ENCODE data around the gene CDK2AP2. TPM values are rescaled to one million over a fixed set of nuclear protein-coding genes. Genes with fewer than 3 reads are reported as not detected.

CDK2AP2 gene
- total RNA-seq, 1 donor: 9.7 TPM

- Histone ChIP-seq H3K4me1 (ENCODE audit: insufficient read depth, low read length) (peaks cover 59% of the 10 kb centered on the region), H3K27me3 (ENCODE audit: insufficient read depth, low read length) (no peaks in the 10 kb centered on the region), H3K9me3 (ENCODE audit: low read depth, low read length) (no peaks in the 10 kb centered on the region), H3K4me3 (ENCODE audit: low read length) (no peak overlapping the region)
Observed at GRCh38 chr11:67502328-67502979, 5.5 kb downstream of the CDK2AP2 start.

DNA sequence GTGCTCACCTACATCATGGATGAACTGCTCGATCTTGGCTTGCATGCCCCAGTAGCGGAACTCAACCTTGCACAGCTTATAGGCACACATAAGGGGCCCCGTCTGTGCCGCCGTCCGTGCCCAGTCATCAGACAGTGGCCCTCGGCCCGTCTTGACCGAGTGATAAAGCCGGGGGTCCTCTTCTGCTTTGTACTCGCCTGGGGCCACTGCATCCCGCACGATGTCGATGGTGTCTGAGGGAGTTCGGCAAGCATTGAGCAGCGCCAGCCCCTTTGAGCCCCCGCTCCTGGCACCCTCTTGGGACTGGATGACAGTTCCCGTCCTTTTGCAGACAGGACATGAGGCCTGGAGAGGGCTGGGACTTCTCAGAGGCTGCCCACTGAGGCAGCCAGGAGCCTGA, 6.1 kb downstream of the CDK2AP2 start:
- H3K4me3 ChIP-seq (ENCODE audit: low read length): no peak overlapping the region
- no peaks in the 10 kb centered on the region for H3K9me3 ChIP-seq (ENCODE audit: low read depth, low read length)
- no peaks in the 10 kb centered on the region for H3K27me3 ChIP-seq (ENCODE audit: insufficient read depth, low read length)
- H3K4me1 ChIP-seq (ENCODE audit: insufficient read depth, low read length): peaks cover 53% of the 10 kb centered on the region

DNA sequence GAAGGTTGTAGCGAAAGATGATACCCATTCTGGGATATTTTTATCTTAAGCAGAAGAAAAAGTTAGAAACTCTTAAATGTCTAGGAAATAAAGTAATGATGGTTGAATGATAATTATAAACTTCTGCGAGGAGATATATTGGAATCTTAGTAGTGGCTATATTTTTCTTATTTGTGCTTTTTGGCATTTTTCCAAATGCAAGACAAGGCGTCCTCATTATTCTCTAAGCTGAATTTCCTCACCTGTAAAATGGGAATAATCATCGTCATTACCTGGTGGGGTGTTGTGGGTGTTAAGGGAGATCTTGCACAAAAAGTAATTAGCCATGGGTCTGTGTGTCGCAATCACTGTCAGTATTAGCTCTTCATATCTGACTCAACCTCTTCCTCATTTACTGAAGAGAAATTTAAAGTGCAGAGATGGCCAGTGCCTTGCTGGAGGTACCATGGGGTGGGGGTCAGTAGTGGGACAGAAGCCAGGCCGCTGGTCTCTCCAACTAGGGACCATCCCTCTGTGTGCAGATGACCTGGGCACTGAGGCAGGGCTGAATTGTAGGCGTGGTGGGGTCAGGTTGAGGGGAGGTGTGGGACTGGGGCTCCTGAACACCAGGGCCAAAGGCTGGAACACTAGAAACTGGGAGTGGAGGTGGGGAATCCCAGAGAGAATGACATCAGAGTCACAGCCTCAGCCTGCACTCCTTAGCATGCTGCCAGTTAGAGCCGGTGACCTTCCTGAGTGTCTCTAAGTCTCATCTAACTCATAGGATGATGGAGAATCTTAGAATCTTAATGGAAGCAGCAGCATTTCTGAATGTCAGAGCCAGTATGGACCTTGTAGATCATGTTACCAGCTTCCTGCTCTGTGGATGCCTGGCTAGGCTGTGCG, 6.9 kb downstream of the CDK2AP2 start:
- H3K4me3 ChIP-seq (ENCODE audit: low read length): no peak overlapping the region
- no peaks in the 10 kb centered on the region for H3K27me3 ChIP-seq (ENCODE audit: insufficient read depth, low read length)
- no peaks in the 10 kb centered on the region for H3K9me3 ChIP-seq (ENCODE audit: low read depth, low read length)
- peaks cover 46% of the 10 kb centered on the region for H3K4me1 ChIP-seq (ENCODE audit: insufficient read depth, low read length)

GRCh38 chr11:67500484-67500821, 7.5 kb downstream of the CDK2AP2 start:
- H3K27me3 ChIP-seq (ENCODE audit: insufficient read depth, low read length): no peaks in the 10 kb centered on the region
- H3K4me3 ChIP-seq (ENCODE audit: low read length): no peak overlapping the region
- peaks cover 39% of the 10 kb centered on the region for H3K4me1 ChIP-seq (ENCODE audit: insufficient read depth, low read length)
- H3K9me3 ChIP-seq (ENCODE audit: low read depth, low read length): no peaks in the 10 kb centered on the region

DNA sequence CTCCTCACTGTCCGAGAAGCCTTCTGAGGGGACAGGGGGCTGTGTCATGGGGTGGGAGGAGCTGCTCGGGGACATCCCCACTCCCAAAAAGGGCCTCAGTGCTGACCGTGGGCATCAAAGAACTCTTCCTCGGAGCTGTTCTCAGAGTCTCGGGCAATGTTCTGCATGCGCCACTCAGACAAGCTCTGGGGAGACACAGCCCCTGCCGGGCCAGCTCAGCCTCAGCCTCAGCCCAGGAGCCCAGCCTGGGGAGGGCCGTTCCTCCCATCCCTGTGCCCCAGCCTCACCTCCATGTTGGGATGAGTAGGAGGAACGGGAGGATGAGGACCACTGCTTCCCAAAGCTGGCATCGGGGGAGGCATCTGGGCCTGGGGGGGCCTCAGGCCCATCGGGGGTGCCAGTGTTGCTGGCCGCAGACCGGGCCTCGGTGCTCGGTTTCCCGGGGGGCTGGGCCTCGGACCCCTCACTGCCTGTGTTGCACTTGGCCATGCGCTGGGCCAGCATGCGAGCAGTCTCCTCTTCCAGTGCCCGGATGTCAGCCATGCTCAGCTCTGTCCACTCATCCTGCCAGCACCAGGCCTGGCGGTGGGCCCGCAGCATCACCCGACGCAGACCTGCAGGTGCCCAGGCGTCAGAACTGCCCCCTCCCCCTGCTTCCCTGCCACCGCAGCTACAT, 8.0 kb downstream of the CDK2AP2 start:
- no peak overlapping the region for H3K4me3 ChIP-seq (ENCODE audit: low read length)
- no peaks in the 10 kb centered on the region for H3K27me3 ChIP-seq (ENCODE audit: insufficient read depth, low read length)
- H3K9me3 ChIP-seq (ENCODE audit: low read depth, low read length): no peaks in the 10 kb centered on the region
- H3K4me1 ChIP-seq (ENCODE audit: insufficient read depth, low read length): peaks cover 38% of the 10 kb centered on the region

DNA sequence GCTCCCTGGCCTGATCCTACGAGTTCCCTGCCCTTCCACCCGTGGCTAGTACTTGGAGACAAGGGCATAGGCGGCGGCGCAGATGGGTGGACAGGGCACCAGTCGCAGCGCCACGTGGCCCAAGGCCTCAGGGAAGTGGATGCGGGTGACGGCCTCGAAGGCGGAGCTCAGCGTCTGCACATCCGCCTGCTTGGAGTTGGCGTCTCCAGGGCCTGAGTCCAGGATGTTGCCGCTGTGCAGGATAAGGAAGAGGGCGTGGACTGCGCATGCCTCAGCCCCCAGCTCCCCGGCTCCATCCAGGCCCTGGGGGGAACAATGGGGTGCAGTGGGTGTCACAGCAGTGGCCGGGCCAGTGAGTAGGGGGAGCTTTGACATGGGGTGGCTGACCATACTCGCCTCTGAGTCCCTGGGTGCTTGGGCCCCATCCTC, 9.4 kb downstream of the CDK2AP2 start:
- no peaks in the 10 kb centered on the region for H3K27me3 ChIP-seq (ENCODE audit: insufficient read depth, low read length)
- no peaks in the 10 kb centered on the region for H3K9me3 ChIP-seq (ENCODE audit: low read depth, low read length)
- no peak overlapping the region for H3K4me3 ChIP-seq (ENCODE audit: low read length)
- H3K4me1 ChIP-seq (ENCODE audit: insufficient read depth, low read length): peaks cover 32% of the 10 kb centered on the region

GRCh38 chr11:67497656-67498291, 10.2 kb downstream of the CDK2AP2 start:
- H3K27me3 ChIP-seq (ENCODE audit: insufficient read depth, low read length): no peaks in the 10 kb centered on the region
- peaks cover 24% of the 10 kb centered on the region for H3K4me1 ChIP-seq (ENCODE audit: insufficient read depth, low read length)
- no peaks in the 10 kb centered on the region for H3K9me3 ChIP-seq (ENCODE audit: low read depth, low read length)
- H3K4me3 ChIP-seq (ENCODE audit: low read length): no peak overlapping the region

DNA sequence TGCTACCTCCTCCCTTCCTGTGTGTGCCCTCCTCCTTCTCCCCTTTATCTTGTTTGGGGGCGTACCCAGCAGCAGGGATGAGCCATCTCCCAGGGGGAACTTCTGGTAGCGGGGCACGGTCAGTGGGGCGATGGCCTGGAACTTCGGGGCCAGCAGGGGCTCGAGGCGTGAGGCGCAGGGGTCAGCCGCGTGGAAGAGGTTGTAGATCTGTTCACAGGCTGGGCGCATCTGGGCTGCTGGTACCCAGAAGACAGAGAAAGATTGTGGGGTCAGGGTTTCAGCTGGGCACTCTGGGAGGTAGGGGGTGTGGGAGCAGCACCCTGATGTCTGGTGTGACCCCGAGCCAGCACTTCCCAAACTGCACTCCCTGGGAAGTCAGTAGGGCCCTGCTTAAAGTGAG, 11.8 kb downstream of the CDK2AP2 start:
- no peaks in the 10 kb centered on the region for H3K9me3 ChIP-seq (ENCODE audit: low read depth, low read length)
- no peak overlapping the region for H3K4me3 ChIP-seq (ENCODE audit: low read length)
- H3K4me1 ChIP-seq (ENCODE audit: insufficient read depth, low read length): peaks cover 10% of the 10 kb centered on the region
- H3K27me3 ChIP-seq (ENCODE audit: insufficient read depth, low read length): no peaks in the 10 kb centered on the region

DNA sequence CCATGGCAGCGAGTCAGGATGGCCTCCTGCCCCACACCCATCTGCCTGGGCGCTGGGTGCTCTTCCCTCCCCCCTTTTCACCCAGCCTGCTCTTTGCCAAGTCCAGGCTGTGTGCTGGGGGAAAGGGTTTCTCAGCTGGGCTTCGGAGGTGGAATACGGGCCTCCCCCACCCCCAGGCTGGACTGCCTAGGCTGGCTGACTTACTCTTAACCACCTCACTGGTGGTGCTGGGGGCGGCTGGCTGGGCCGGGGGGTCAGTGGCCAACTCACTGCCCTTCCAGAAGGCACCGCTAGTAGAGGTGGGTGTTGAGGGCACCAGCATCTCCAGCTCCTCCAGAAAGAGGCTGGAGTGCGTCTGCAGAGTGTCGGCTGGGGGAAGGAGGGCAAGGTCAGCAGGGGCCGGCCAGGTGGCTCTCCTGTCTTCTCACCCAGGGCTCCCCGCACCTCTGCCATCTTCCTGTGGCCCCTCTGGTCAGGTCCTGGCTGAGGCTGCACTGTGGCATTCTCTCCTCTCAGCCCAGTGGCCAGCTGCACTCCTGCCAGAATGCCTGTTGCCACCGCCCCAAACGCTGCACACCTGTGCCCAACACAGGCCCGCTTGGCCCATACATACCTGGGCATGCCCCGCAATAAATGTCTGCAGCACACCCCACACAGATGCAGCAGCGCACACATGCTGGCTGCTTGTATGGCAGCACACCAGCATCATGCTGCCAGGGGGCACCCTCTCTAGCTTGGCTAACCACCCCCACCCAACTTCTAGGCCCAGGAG, 12.5 kb downstream of the CDK2AP2 start:
- H3K27me3 ChIP-seq (ENCODE audit: insufficient read depth, low read length): no peaks in the 10 kb centered on the region
- no peaks in the 10 kb centered on the region for H3K9me3 ChIP-seq (ENCODE audit: low read depth, low read length)
- H3K4me3 ChIP-seq (ENCODE audit: low read length): no peak overlapping the region
- H3K4me1 ChIP-seq (ENCODE audit: insufficient read depth, low read length): peaks cover 3% of the 10 kb centered on the region

DNA sequence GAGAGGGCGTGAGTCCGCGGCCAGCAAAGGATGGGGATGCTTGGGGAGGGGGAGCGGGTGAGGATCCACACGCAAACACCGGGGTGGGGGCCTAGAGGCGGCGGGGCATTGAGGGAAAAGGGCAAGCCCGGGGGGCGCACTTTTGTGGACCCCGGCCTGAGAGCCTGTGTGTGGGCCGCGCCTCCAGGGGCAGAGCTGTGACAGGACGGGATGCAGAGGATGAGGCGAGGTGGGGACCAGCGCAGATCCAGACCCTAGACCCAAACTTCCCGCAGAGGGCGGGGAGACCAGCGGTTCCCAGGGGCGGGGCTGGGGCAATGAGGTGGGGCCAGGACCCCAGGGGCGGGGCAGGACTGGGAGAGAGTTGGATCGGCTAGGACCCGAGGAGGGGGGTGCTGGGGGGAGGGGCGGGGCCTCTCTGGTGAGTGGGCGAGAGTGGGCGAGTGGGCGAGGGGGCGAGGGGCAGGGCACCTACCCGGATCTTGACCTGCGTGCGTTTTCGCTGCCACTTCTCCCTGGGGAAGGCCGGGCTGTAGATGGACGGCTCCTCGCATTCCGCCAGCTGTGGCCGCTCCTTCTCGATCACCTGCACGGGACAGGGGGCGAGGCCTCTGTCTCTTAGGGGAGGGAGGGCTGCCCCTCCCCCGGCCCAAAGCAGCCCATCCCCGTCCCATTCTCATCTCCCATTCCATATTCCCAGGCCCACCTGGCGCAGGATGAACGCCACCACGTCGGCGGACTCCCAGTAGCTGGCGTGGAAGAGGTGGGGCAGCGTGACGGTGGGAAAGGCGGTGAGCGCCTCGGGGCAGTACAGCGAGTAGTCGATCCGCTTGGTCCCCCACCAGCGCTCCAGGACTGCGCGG, 13.4 kb downstream of the CDK2AP2 start:
- no peaks in the 10 kb centered on the region for H3K9me3 ChIP-seq (ENCODE audit: low read depth, low read length)
- no peaks in the 10 kb centered on the region for H3K4me1 ChIP-seq (ENCODE audit: insufficient read depth, low read length)
- no peaks in the 10 kb centered on the region for H3K27me3 ChIP-seq (ENCODE audit: insufficient read depth, low read length)
- no peak overlapping the region for H3K4me3 ChIP-seq (ENCODE audit: low read length)

DNA sequence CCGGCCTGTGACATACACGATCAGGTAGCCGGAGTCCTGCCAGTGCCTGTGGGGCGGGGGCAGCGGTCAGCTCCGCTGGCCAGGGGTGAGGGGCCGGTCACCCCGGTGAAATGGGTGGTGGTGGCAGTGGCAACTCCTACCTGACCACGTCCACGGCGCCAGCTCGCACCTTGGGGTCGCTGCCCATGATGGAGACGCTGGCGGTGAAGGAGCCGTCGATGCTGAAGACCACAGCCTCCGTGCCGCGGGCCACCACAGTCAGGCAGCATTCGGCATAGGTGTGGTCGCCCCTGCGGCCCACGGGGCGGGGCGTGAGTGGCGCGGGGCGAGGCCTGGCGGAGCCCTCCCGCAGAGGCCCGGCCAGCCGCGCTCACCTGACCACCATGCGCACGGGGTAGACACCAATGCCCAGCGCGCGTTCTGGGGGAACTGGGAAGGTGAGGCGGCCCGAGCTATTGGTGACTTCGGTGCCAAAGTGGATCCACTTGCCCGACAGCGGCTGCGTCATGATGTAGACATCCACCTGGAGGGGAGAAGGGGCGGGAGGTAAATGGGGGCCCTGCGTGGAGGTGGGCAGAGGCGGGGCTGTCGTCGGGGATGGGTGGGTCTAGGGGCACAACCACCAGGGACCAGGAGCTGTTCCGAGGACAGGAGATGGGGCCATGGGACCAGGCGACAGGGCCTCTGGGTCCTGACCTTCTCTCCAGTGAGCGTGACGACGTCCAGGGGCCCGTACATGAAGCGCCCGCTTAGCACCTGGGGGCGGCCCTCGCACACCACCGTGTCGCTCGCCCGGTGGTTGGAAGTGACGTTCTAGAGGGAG, 14.2 kb downstream of the CDK2AP2 start:
- no peak overlapping the region for H3K4me3 ChIP-seq (ENCODE audit: low read length)
- no peaks in the 10 kb centered on the region for H3K4me1 ChIP-seq (ENCODE audit: insufficient read depth, low read length)
- no peaks in the 10 kb centered on the region for H3K27me3 ChIP-seq (ENCODE audit: insufficient read depth, low read length)
- H3K9me3 ChIP-seq (ENCODE audit: low read depth, low read length): no peaks in the 10 kb centered on the region

GRCh38 chr11:67492801-67493547, 15.0 kb downstream of the CDK2AP2 start:
- peaks cover 3% of the 10 kb centered on the region for H3K4me1 ChIP-seq (ENCODE audit: insufficient read depth, low read length)
- no peak overlapping the region for H3K4me3 ChIP-seq (ENCODE audit: low read length)
- no peaks in the 10 kb centered on the region for H3K9me3 ChIP-seq (ENCODE audit: low read depth, low read length)
- H3K27me3 ChIP-seq (ENCODE audit: insufficient read depth, low read length): no peaks in the 10 kb centered on the region

All from mononuclear cell (primary cell).